ENCODE measurements around the gene USF2. TPM values are rescaled to one million over a fixed set of nuclear protein-coding genes. Genes with fewer than 3 reads are reported as not detected.
"Not testable (repeated sequence)": the region's sequence is repeated elsewhere in the genome, so short reads cannot be mapped to it uniquely, and the experiment has no call there.

USF2 gene
- total RNA-seq, 1 donor from 2014 or later = 49.7 TPM

DNA sequence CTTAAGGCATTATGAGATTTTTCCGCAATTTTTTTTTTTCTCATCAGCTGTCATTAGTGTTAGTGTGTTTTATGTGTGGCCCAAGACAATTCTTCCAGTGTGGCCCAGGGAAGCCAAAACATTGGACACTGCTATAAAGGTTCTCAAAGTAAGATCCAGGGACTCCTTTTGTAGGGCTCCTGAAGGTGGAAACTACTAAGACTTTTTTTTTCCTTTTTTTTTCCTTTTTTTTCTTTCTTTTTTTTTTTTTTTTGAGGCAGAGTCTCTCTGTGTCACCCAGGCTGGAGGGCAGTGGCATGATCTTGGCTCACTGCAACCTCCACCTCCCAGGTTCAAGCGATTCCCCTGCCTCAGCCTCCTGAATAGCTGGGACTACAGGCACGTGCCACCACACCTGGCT is 16.7 kb downstream of the USF2 start:
- not testable (repeated sequence) for DNase-seq (ENCODE audit: low read depth)

DNA sequence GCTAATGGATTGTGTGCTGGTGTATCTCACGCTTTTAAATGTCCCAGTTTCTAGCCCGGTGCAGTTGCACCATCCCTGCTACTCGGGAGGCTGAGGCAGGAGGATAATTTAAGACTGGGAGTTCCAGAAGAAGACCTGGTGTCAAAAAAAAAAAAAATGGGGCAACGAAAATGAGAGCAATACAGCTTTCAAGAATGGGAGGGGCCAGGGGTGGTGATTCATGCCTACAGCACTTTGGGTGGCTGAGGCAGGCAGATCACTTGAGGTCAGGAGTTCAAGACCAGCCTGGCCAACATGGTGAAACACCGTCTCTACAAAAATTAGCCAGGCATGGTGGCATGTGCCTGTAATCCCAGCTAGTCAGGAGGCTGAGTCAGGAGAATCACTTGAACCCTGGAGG is 17.3 kb downstream of the USF2 start:
- not testable (repeated sequence) for DNase-seq (ENCODE audit: low read depth)

DNA sequence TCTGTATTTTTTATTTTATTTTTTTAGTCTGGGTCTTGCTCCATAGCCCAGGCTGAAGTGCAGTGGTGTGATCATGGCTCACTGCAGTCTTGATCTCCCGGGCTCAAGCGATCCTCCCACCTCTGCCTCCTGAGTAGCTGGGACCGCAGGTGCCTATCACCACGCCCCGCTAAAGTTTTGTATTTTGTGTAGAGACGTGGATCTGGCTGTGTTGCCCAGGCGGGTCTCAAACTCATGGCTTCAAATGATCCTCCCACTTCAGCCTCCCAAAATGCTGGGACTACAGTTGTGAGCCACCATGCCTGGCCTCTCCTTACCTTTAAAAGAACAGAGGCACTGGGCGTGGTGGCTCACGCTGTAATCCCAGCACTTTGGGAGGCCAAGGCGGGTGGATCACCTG is 19.0 kb downstream of the USF2 start:
- DNase-seq (ENCODE audit: low read depth) = no peak

DNA sequence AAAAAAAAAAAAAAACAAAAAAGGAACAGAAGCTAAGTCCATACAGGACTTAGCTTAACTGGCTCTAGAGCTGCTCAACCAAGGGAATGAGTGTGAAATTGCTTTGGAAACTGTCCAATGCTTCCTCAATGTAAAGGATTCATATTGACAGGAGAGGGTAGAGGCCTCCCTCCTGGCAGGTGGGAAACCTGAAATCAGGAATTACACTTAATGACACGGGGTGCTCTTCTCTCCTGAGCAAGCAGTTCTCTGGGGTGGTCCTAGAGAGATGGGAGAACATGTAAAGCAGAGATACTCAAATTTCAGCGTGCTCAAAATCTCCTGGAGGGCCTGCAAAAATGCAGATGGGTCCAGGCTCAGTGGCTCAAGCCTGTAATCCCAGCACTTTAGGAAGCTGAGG is 19.6 kb downstream of the USF2 start:
- DNase-seq (ENCODE audit: low read depth) = no peak

DNA sequence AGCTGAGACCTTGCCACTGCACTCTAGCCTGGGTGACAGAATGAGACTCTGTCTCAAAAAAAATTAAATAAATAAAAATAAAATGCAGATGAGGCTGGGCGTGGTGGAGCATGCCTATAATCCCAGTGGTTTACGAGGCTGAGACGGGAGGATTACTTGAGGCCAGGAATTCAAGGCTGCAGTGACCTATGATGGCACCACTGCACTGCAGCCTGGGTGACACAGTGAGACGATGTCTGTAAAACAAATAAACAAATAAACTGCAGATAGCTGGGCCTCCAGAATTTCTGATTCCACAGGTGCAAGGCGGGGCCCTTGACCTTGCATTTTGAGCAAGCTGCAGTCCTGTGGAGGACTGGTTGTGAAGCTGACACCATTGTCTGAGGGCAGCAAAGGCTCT is 20.1 kb downstream of the USF2 start:
- DNase-seq (ENCODE audit: low read depth) = no peak

DNA sequence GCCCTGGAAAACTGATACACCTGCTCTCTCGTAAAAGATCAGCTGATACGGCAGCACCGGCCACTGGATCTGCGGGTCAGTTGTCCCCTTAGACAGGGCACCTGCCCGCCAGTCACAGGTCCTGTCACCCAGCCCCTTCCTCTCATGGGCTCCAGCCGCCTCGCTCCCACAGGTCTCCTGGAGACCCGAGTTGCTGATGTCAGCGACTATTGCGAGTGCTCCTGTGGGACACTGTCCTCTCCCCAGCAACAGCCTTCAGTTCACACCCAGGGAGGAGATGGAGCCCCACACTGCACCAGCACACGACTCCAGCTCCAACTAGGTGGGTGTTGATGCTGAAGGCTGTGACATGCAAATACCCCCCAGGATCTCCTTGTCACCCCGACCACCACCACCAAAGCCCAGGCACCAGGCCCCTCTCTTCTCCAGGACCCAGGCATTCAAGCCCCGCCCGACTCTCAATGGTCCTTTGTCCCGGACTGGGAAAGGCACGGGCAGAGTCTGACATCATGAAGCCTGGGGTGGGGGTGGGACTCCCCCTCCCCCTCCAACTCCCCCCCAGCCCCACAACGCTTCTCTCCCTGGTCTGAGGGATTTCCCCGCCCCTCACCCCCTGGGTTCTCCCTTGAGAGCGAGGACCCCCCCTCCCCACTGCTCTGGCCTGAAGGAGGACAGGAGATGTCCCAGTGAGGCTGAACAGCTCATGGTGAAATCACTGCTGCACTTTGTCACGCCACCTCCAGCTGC is 21.8 kb downstream of the USF2 start:
- no peak for DNase-seq (ENCODE audit: low read depth)

DNA sequence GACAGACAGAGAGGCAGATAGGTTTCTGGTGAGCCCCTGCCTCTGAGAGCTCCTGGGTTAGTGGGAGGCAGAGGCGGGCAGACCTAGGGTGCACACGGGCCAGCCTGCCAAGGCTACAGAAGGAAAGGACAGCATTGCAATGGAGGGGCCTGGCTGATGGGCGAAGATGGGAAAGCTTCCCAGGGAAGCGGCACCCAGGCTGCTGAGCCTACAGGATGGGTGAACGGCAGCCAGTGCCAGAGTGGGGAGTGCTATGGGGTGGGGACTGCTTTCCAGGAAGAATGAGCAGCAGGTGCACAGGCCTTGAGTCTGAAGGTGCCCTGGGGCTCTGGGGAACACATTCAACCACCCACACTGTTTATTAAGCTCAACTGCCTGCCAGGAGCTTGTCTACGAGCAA is 22.5 kb downstream of the USF2 start:
- DNase-seq (ENCODE audit: low read depth) = no peak

DNA sequence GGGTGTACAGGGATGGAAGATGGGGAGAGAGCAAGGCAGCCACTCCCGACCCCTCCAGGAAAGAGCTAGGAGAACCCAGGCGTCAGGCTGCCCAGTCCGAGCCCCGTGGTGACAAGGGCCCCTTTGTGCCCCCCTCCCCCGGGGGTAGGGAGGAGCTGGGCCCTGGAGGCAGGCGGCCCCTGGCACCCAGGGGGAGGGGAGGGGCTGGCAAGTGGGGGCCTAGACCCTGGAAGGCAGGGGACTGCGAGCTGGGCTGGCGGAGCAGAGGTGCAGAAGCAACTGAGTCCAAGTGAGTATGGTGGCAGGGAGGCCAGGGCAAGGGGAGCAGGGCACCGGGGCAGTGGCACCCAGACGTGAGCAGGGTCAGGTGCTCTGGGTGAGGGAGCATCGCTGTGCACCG is 23.2 kb downstream of the USF2 start, which contains the start of gene MAG:
MAG (plus strand) TSS at position 246 of the 400 bp plus-strand sequence. CDS start 3,248 bp downstream, outside the sequence.
- no peak for DNase-seq (ENCODE audit: low read depth)

DNA sequence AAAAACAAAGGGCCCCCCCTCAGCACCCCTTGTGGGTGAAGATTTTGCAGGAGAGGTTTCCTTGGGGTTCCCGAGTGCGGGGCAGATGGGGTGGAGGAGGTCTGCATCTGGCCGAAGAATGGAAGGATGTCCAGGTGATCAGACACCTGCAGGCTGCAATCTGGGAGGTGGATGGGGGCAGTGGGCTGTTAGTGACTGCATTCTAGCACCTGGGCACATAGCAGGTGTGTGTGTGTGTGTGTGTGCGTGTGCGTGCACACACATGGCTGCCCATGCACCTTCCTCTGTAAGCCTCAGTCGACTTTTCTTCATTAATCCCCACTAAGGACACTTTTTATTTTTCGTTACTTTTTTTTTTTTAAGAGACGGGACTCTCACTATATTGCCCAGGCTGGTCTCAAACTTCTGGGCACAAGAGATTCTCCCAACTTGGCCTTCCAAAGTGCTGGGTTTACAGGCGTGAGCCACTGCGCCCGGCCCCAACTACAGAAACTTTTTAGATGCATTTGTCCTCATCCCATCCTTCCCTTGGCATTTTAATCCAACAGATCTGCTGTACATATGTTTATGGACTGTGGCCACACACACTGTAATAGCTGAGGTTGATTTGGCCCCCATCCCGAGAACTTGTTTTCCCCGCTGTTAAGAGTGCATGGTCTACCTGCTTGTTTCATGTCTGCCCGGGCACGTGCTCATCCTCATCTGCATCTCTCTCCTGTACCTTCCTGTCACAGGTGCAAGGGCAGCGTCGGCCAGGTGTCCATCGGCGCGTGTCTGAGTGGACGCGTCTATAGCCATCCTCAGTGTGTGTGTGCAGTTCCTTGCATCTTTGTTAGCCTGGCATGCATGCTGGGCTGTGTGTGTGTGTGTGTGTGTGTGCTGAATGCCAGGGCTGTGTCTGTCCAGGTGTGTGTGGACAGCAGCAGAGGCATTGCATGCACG is 23.9 kb downstream of the USF2 start:
- DNase-seq (ENCODE audit: low read depth) = no peak

DNA sequence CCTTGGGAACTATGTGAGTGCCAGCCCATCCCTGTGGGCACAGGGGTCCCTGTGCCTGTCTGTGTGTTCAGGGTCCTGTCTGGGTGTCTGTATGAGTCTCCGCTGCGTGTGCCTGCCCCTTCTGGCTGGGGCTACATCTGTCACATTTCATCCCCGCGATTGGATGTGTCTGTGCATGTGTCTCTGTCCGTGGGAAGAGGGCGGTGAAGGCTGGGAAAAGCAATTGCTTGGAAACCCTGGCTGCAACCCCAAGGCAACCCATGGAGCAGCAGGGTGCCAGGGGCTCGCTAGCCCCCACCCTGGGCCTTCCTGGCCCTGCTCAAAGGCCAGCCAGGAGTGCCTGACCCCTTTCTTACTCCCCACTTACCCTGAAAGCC is 24.6 kb downstream of the USF2 start:
- DNase-seq (ENCODE audit: low read depth) = no peak

DNA sequence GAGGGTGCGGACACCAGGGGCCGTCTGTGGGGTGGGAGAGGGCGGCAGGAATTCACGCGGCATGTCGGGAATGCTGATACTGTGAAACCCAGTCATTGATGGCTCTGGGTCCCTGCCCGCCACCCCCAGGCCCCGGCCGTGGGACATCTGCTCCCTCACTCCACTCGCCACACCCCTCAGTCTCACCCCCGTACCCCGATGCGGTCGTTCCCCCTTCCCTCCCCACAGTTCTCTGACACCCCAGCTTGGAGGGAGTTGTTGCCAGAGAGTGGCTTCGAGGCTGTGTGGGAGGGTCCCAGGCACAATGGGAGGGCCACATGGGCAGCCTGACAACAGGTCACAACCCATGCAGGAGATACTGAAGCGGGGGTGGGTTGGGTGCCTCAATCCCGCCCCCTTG is 25.0 kb downstream of the USF2 start:
- DNase-seq (ENCODE audit: low read depth) = no peak

DNA sequence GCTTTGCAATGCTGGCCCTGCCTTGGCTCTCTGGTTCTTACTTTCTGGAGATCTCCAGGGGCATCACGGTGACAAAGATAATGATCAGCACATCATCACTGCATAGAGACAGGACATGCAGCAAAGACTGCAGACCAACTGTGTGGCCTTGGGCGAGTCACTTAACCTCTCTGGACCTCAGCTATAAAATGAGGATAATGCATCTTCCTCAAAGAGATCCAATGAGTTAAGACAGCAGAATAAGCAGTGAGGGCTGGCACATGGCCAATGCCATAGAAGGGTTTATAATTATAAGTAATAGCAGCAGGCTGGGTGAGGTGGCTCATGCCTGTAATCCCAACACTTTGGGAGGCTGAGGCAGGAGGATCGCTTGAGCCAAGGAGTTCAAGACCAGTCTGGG is 25.6 kb downstream of the USF2 start:
- DNase-seq (ENCODE audit: low read depth) = no peak

DNA sequence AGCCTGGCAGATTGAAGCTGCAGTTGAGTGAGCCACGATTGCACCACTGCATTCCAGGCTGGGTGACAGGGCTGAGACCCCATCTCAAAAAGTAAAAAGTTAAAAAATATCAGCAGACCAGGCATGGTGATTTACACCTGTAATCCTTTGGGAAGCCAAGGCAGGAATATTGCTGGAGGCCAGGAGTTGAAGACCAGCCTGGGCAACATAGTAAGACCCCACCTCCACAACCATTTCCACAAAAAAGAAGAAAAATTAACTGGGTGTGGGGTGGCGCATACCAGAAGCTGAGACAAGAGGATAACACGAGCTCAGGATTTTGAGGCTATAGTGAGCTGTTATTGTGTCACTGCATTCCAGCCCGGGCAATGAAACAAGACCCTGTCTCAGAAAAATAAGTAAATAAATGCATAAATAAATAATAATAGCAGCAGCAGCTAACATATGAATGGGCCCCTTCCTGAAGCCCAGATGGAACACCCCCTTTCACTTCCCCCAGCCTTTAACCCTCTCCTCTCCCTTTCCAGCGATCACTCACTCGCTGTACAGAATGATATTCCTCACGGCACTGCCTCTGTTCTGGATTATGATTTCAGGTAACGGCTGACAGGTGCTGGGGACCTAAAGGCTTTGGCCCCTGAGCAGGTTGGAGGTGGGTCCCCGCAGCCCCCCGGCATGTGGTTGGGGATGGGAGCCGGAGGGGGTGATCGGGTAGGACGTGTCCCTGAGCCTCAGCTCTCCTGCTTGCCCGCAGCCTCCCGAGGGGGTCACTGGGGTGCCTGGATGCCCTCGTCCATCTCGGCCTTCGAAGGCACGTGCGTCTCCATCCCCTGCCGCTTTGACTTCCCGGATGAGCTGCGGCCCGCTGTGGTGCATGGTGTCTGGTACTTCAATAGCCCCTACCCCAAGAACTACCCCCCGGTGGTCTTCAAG is 26.4 kb downstream of the USF2 start:
- DNase-seq (ENCODE audit: low read depth) = no peak

DNA sequence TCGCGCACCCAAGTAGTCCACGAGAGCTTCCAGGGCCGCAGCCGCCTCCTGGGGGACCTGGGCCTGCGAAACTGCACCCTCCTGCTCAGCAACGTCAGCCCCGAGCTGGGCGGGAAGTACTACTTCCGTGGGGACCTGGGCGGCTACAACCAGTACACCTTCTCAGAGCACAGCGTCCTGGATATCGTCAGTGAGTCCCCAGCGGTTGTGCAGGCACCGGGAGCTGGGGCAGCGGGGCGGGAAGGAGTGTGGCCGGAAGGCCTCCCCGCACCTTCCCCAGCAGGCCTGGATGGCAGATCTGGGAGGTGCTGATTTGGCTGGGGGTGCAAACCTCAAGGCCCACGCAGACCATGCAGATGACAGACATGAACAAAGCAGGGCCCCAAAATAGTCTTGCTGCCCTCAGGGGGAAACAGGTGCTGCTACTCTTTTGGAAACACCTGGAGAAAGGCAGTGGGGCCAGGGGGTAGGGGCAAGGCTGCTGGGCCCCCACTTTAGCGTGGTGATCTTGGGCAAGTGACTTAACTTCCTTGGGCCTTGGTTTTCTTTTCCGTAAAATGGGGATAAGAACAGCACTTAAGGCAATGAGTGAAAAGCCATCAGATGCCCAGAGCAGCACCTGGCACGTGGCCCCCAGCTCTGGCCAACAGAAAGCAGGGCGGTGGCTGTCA is 27.2 kb downstream of the USF2 start:
- no peak for DNase-seq (ENCODE audit: low read depth)

DNA sequence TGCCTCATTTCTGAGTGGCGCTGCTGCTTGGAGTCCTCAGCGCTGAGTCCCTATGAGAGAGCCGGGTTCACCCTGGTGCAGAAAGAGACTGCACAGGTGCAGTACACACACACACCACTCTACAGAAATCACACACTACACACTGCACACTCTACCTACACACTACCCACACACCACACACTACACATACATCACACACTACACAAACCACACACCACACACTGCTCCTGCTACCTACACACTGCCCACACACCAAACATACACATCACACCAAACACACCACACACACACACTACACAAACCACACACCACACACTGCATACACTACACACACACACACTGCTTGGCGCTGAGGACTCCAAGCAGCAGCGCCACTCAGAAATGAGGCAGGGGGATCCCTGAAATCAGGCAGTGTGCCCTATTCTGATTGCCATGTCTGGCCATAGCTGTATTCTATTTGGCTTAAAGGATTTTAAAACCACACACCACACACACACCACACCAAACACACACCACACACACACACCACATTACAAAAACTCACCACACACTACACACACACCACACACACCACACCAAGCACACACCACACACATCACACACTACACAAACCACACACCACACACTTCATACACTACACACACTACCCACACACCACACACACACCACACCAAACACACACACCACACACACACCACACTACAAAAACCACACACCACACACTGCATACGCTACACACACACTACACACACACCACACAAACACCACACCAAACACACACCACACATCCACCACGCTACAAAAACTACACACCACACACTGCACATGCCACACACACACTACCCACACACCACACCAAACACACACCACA is 28.1 kb downstream of the USF2 start:
- DNase-seq (ENCODE audit: low read depth) = no peak

DNA sequence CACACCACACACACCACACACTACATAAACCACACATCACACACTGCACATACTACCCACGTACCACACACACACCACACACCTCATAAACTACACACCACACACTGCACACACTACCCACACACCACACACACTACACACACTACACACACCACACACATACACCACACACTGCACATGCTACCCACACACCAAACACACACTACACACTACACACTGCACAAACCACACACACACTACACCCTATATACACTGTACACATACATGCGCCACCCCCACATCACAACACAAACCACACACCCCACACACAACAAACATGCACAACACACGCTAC is 28.7 kb downstream of the USF2 start:
- no peak for DNase-seq (ENCODE audit: low read depth)

DNA sequence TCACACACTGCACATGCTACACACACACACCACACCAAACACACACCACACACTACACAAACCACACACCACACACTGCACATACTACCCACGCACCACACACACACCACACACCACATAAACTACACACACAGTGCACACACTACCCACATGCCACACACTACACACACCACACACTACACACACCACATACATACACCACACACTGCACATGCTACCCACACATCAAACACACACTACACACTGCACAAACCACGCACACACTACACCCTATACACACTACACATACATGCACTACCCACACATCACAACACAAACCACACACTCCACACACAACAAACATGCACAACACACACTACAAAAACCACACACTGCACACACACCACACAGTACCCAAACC is 29.2 kb downstream of the USF2 start:
- DNase-seq (ENCODE audit: low read depth) = no peak

DNA sequence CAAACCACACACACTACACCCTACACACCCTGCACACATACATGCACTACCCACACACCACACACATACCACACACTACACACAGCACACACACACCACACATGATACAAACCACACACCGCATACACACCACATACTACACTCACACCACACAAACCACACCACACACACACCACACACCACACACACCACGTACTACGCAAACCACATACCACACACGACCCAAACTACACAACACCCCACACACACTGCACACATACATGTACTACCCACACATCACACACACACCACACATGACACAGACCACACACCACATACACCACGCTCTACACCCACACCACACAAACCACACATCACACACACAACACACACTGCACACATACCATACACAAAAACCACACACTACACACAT is 29.8 kb downstream of the USF2 start:
- no peak for DNase-seq (ENCODE audit: low read depth)

DNA sequence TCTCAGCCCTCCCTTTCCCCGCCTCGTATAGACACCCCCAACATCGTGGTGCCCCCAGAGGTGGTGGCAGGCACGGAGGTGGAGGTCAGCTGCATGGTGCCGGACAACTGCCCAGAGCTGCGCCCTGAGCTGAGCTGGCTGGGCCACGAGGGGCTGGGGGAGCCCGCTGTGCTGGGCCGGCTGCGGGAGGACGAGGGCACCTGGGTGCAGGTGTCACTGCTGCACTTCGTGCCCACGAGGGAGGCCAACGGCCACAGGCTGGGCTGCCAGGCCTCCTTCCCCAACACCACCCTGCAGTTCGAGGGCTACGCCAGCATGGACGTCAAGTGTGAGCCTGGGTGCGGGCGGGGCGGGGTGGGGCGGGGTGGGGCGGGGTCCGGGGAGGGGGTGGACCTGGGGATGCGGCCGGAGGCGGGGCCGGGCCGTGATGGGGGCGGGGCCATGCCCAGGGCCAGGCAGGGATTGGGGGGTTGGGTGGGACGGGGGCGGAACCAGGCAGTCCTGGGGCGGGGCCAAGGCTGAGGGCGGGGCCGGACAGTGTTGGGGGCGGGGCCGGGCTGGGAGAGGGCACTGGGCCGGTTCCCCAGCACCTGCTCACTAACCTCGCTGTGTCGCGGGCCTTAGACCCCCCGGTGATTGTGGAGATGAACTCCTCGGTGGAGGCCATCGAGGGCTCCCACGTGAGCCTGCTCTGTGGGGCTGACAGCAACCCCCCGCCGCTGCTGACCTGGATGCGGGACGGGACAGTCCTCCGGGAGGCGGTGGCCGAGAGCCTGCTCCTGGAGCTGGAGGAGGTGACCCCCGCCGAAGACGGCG is 31.0 kb downstream of the USF2 start:
- no peak for DNase-seq (ENCODE audit: low read depth)

DNA sequence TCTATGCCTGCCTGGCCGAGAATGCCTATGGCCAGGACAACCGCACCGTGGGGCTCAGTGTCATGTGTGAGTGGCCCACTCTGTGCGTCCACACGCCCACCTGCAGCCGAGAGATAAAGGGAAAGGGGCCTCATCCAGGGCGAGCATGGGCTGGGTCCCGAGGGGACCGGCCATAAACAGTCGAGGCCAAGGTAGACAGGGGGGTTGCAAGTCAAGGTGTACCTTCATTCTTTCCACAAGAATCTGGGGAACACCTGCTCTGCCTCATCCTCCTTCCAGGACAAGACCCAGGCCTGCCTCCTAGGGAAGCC is 31.5 kb downstream of the USF2 start:
- DNase-seq (ENCODE audit: low read depth) = no peak
